GM12878 (cell line): ENCODE results near the gene MAPKAPK2. TPM values are rescaled to one million over a fixed set of nuclear protein-coding genes. Genes with fewer than 3 reads are reported as not detected.

Experiments used
- ASH2L ChIP-seq: fragments of 300-600, 200-600 bp; sonication (generic); IDR thresholded peaks from 2 replicates; pipeline ENCODE4 v1.6.1; 2017; ENCODE audit warnings: low read depth, mild to moderate bottlenecking, borderline replicate concordance
- BACH1 ChIP-seq: fragments of 450-650 bp; IDR thresholded peaks from 2 replicates; pipeline ENCODE4 v1.6.1; 2017; ENCODE audit warnings: mild to moderate bottlenecking, borderline replicate concordance
- CHD1 ChIP-seq: IDR thresholded peaks from 2 replicates; pipeline ENCODE4 v1.6.1; 2012; ENCODE audit warnings: low read depth, low read length, improper control_type of control experiment
- MTA2 ChIP-seq: fragments of 450-650 bp; IDR thresholded peaks from 2 replicates; pipeline ENCODE4 v1.6.1; 2016; ENCODE audit warnings: low read depth, mild to moderate bottlenecking, moderate library complexity
- MXI1 ChIP-seq: fragments of 150-350 bp; IDR thresholded peaks from 2 replicates; pipeline ENCODE4 v1.6.1; 2011; ENCODE audit warnings: low read depth, mild to moderate bottlenecking, inconsistent platforms, low read length, improper control_type of control experiment
- NFIC ChIP-seq: IDR thresholded peaks from 2 replicates; pipeline ENCODE4 v1.6.1; 2012; ENCODE audit warnings: low read depth, mild to moderate bottlenecking, inconsistent platforms, low read length, moderate library complexity
- RELA ChIP-seq: fragments of 450-650 bp; IDR thresholded peaks from 2 replicates; pipeline ENCODE4 v1.8.0; 2014; ENCODE audit warnings: borderline replicate concordance; ENCODE audit not compliant: partially characterized antibody
- SRF ChIP-seq, 2 experiments: IDR thresholded peaks; 2 replicates each; pipeline ENCODE4 v1.6.1; 2011; ENCODE audit warnings: low read depth in 2 of 2, low read length in 2 of 2, mild to moderate bottlenecking in 1 of 2, moderate library complexity in 1 of 2
- SUZ12 ChIP-seq: fragments of 200-600 bp; sonication (generic); IDR thresholded peaks from one replicate; pipeline ENCODE4 v1.6.1; 2018; ENCODE audit warnings: antibody characterized with exemption, mild to moderate bottlenecking; ENCODE audit not compliant: unreplicated experiment
- TCF12 ChIP-seq: IDR thresholded peaks from 2 replicates; pipeline ENCODE4 v1.6.1; 2011; ENCODE audit warnings: low read depth, mild to moderate bottlenecking, low read length
- polyA plus RNA-seq, 11 experiments: library from polyadenylated mRNA; depleted of rRNA in 4 of 11; unstranded in 6 of 11; stranded (reverse) in 5 of 11; fragments of >200 nt; fragmentation: Nextera tagmentation in 4 of 11; fragmentation: Illumina TruSeq in 1 of 11; extraction: Ambion mirVana in 4 of 11; extraction: Trizol in 1 of 11; gene quantifications; 1 replicate in 1 of 11; 2 replicates in 10 of 11; pipeline versions ENCODE4 v1.2.1 to v1.2.3, GENCODE V29; 2011 to 2016; ENCODE audit warnings: inconsistent platforms in 2 of 11, missing spikeins in 2 of 11, low read depth in 1 of 11
- total RNA-seq, 4 experiments: library from RNA; depleted of rRNA in 3 of 4; stranded (reverse); fragments of >200 nt in 3 of 4; fragmentation: Illumina TruSeq in 1 of 4; extraction: Trizol in 1 of 4; gene quantifications; 2 replicates each; pipeline versions ENCODE4 v1.2.1 to v1.2.3, GENCODE V29; 2013 to 2021
- TF ChIP-seq, protein P1 (sequence below): IDR thresholded peaks from 2 replicates; pipeline ENCODE4 v1.6.1; 2012; ENCODE audit warnings: mild to moderate bottlenecking, low read depth, low read length
- TF ChIP-seq, protein P2 (sequence below): fragments of 450-650 bp; IDR thresholded peaks from 2 replicates; pipeline ENCODE4 v1.6.1; 2018; ENCODE audit warnings: mild to moderate bottlenecking, low read depth, moderate library complexity; ENCODE audit not compliant: partially characterized antibody
- TF ChIP-seq, protein P3 (sequence below): fragments of 450-650 bp; IDR thresholded peaks from 2 replicates; pipeline ENCODE4 v1.6.1; 2017; ENCODE audit warnings: mild to moderate bottlenecking, moderate library complexity
- TF ChIP-seq, protein P4 (sequence below): fragments of 450-650 bp; IDR thresholded peaks from 2 replicates; pipeline ENCODE4 v1.6.1; 2017; ENCODE audit warnings: low read depth, mild to moderate bottlenecking, moderate library complexity

MAPKAPK2 gene
- total and polyA plus RNA-seq, 10 of the 15 experiments (the other 5 are each of a cell fraction or from before 2014, with no cell fraction given): 0.72 to 92.2 (median 49.3) TPM

DNA sequence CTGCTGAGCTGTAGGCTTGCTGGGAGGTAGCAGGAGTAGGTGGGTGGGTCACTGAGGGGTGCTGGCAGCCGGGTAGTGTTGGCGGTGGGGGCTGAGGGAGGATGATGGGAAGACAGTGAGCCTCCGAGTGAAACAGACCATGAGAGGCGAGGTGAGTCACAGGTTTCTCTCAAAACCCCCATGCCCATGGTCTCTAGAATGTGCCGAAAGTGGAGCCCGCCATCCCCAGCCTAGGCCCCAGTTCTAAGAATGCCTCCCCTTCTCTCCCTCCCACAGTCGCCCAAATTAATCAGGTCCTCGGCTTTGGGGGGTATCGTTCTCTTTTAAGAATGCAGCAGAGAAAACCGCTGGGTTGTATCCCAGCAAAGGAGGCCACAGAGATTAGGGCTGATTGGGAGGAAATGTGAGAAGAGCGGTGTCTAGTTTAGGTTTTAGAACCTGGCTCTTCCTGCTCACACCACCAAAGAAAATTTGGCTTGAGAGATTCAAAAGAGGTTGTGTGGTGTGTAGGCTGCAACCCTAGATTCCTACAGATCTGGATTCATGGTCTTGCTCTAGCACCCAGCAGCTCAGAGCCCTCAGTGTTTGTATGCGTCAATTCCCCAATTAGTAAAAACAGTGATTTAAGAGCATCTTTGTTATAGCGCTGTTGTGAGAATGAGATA, 58.1 kb downstream of the MAPKAPK2 start (continued):
- no peak for TF ChIP-seq BACH1
- TF ChIP-seq ASH2L: no peak
- TF ChIP-seq, protein P1, sequence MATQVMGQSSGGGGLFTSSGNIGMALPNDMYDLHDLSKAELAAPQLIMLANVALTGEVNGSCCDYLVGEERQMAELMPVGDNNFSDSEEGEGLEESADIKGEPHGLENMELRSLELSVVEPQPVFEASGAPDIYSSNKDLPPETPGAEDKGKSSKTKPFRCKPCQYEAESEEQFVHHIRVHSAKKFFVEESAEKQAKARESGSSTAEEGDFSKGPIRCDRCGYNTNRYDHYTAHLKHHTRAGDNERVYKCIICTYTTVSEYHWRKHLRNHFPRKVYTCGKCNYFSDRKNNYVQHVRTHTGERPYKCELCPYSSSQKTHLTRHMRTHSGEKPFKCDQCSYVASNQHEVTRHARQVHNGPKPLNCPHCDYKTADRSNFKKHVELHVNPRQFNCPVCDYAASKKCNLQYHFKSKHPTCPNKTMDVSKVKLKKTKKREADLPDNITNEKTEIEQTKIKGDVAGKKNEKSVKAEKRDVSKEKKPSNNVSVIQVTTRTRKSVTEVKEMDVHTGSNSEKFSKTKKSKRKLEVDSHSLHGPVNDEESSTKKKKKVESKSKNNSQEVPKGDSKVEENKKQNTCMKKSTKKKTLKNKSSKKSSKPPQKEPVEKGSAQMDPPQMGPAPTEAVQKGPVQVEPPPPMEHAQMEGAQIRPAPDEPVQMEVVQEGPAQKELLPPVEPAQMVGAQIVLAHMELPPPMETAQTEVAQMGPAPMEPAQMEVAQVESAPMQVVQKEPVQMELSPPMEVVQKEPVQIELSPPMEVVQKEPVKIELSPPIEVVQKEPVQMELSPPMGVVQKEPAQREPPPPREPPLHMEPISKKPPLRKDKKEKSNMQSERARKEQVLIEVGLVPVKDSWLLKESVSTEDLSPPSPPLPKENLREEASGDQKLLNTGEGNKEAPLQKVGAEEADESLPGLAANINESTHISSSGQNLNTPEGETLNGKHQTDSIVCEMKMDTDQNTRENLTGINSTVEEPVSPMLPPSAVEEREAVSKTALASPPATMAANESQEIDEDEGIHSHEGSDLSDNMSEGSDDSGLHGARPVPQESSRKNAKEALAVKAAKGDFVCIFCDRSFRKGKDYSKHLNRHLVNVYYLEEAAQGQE: no peak
- TF ChIP-seq, protein P2, sequence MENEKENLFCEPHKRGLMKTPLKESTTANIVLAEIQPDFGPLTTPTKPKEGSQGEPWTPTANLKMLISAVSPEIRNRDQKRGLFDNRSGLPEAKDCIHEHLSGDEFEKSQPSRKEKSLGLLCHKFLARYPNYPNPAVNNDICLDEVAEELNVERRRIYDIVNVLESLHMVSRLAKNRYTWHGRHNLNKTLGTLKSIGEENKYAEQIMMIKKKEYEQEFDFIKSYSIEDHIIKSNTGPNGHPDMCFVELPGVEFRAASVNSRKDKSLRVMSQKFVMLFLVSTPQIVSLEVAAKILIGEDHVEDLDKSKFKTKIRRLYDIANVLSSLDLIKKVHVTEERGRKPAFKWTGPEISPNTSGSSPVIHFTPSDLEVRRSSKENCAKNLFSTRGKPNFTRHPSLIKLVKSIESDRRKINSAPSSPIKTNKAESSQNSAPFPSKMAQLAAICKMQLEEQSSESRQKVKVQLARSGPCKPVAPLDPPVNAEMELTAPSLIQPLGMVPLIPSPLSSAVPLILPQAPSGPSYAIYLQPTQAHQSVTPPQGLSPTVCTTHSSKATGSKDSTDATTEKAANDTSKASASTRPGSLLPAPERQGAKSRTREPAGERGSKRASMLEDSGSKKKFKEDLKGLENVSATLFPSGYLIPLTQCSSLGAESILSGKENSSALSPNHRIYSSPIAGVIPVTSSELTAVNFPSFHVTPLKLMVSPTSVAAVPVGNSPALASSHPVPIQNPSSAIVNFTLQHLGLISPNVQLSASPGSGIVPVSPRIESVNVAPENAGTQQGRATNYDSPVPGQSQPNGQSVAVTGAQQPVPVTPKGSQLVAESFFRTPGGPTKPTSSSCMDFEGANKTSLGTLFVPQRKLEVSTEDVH: no peak
- no peak for TF ChIP-seq NFIC
- no peak for TF ChIP-seq SUZ12
- TF ChIP-seq MTA2: no peak
- TF ChIP-seq, protein P3, sequence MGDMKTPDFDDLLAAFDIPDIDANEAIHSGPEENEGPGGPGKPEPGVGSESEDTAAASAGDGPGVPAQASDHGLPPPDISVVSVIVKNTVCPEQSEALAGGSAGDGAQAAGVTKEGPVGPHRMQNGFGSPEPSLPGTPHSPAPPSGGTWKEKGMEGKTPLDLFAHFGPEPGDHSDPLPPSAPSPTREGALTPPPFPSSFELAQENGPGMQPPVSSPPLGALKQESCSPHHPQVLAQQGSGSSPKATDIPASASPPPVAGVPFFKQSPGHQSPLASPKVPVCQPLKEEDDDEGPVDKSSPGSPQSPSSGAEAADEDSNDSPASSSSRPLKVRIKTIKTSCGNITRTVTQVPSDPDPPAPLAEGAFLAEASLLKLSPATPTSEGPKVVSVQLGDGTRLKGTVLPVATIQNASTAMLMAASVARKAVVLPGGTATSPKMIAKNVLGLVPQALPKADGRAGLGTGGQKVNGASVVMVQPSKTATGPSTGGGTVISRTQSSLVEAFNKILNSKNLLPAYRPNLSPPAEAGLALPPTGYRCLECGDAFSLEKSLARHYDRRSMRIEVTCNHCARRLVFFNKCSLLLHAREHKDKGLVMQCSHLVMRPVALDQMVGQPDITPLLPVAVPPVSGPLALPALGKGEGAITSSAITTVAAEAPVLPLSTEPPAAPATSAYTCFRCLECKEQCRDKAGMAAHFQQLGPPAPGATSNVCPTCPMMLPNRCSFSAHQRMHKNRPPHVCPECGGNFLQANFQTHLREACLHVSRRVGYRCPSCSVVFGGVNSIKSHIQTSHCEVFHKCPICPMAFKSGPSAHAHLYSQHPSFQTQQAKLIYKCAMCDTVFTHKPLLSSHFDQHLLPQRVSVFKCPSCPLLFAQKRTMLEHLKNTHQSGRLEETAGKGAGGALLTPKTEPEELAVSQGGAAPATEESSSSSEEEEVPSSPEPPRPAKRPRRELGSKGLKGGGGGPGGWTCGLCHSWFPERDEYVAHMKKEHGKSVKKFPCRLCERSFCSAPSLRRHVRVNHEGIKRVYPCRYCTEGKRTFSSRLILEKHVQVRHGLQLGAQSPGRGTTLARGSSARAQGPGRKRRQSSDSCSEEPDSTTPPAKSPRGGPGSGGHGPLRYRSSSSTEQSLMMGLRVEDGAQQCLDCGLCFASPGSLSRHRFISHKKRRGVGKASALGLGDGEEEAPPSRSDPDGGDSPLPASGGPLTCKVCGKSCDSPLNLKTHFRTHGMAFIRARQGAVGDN: peak; percentile 29; the same call in 1 of the 2 replicates
- TF ChIP-seq TCF12: no peak
- no peak for TF ChIP-seq CHD1
- TF ChIP-seq RELA: no peak
- TF ChIP-seq, protein P4, sequence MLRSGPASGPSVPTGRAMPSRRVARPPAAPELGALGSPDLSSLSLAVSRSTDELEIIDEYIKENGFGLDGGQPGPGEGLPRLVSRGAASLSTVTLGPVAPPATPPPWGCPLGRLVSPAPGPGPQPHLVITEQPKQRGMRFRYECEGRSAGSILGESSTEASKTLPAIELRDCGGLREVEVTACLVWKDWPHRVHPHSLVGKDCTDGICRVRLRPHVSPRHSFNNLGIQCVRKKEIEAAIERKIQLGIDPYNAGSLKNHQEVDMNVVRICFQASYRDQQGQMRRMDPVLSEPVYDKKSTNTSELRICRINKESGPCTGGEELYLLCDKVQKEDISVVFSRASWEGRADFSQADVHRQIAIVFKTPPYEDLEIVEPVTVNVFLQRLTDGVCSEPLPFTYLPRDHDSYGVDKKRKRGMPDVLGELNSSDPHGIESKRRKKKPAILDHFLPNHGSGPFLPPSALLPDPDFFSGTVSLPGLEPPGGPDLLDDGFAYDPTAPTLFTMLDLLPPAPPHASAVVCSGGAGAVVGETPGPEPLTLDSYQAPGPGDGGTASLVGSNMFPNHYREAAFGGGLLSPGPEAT: no peak
- TF ChIP-seq MXI1: no peak
- no peak for TF ChIP-seq SRF (IDR thresholded peaks at IDR 0.05; ENCODE audit: low read depth in 2 of 2, low read length in 2 of 2)
